Natural killer cell (primary cell): ENCODE results near the gene TNNT3. TPM values are rescaled to one million over a fixed set of nuclear protein-coding genes. Genes with fewer than 3 reads are reported as not detected.

ENCODE experiments used
- ATAC-seq, 3 donors: fragments of 150-1000 bp in 2 of 3; fragments of 200-7000 bp in 1 of 3; cut with Tn5 transposase; 1 replicate in 1 of 3; 2 replicates in 2 of 3; pipeline ENCODE4 v1.10.0; 2021; ENCODE audit warnings: mild to moderate bottlenecking in 2 of 3, moderate library complexity in 2 of 3
- DNase-seq, 2 donors: peaks; one replicate each; pipeline versions ENCODE4 v3.0.0 to v3.0.0-alpha.2; 2013 to 2021; ENCODE audit warnings: mixed read lengths in 1 of 2
- H3K27ac ChIP-seq: one replicate; pipeline ENCODE4 v1.5.1; 2013; ENCODE audit warnings: mild to moderate bottlenecking, low read length
- H3K27me3 ChIP-seq: one replicate; pipeline ENCODE4 v1.6.1; 2013; ENCODE audit warnings: low read length; ENCODE audit not compliant: control insufficient read depth, insufficient read depth
- H3K36me3 ChIP-seq: one replicate; pipeline ENCODE4 v1.6.1; 2013; ENCODE audit warnings: low read length; ENCODE audit not compliant: control insufficient read depth, insufficient read depth
- H3K4me1 ChIP-seq: one replicate; pipeline ENCODE4 v1.6.1; 2013; ENCODE audit warnings: low read length; ENCODE audit not compliant: control insufficient read depth, insufficient read depth
- H3K4me3 ChIP-seq: one replicate; pipeline ENCODE4 v1.5.1; 2013; ENCODE audit warnings: low read length
- H3K9me3 ChIP-seq: one replicate; pipeline ENCODE4 v1.6.1; 2013; ENCODE audit warnings: low read length; ENCODE audit not compliant: control insufficient read depth, insufficient read depth
- H3K27ac Mint-ChIP-seq, 2 donors: one replicate each; pipeline ENCODE4 v1.8.0; 2022; ENCODE audit warnings: mild to moderate bottlenecking in 2 of 2, mixed read lengths in 2 of 2, moderate library complexity in 1 of 2
- H3K27me3 Mint-ChIP-seq, 2 donors: one replicate each; pipeline ENCODE4 v1.8.0; 2022; ENCODE audit warnings: low read depth in 2 of 2, mixed read lengths in 2 of 2
- H3K36me3 Mint-ChIP-seq: one replicate; pipeline ENCODE4 v1.8.0; 2022; ENCODE audit warnings: mixed read lengths
- H3K4me1 Mint-ChIP-seq, 2 donors: one replicate each; pipeline ENCODE4 v1.8.0; 2022; ENCODE audit warnings: mixed read lengths in 2 of 2
- H3K4me3 Mint-ChIP-seq: one replicate; pipeline ENCODE4 v1.8.0; 2022; ENCODE audit warnings: mild to moderate bottlenecking, moderate library complexity, mixed read lengths
- H3K9me3 Mint-ChIP-seq, 2 donors: one replicate each; pipeline ENCODE4 v1.8.0; 2022; ENCODE audit warnings: mixed read lengths in 2 of 2
- CTCF ChIP-seq: fragments of 200-600 bp; IDR thresholded peaks from one replicate; pipeline ENCODE4 v1.8.0; 2022; ENCODE audit warnings: antibody characterized with exemption
- WGBS: methylation state at CpG from one replicate; pipeline ENCODE4 v1.1.7; 2013; ENCODE audit warnings: missing lambda C conversion rate; ENCODE audit not compliant: insufficient coverage; 5-methylcytosine and 5-hydroxymethylcytosine counted together
- intact Hi-C: fragments of 100-400 bp; cut with micrococcal nuclease; formaldehyde crosslinking; loops from one replicate; pipeline ENCODE4 v1.14.2; 2022
- total RNA-seq, 4 donors: library from RNA; stranded (reverse); fragments of 120-200 nt in 1 of 4; gene quantifications; one replicate each; pipeline versions ENCODE4 v1.2.3 to v1.2.4, GENCODE V29; 2013 to 2022

Gene TNNT3
- total RNA-seq, 3 donors from 2014 or later (not counting 1 experiment from before 2014, with no cell fraction given) = 15.8 to 27.9 (median 26.2) TPM

- no peaks in the 10 kb centered on the region for H3K9me3 ChIP-seq
- H3K27me3 Mint-ChIP-seq = no peaks in the 10 kb centered on the region
- H3K27ac Mint-ChIP-seq = peak overlapping the region; percentile 68 to 84
- DNase-seq = peak in 1 of 2 donors; percentile 16
- no peaks in the 10 kb centered on the region for H3K27me3 ChIP-seq
- no peaks in the 10 kb centered on the region for H3K36me3 Mint-ChIP-seq
- no peak overlapping the region for H3K4me3 ChIP-seq
- 86% methylated on average over 32 of the region's 32 CpGs for WGBS
- no peaks in the 10 kb centered on the region for H3K9me3 Mint-ChIP-seq
- no peak for TF ChIP-seq CTCF
- peaks cover 77% of the 10 kb centered on the region for H3K4me1 ChIP-seq
- no peak for ATAC-seq
- peaks cover 37% of the 10 kb centered on the region for H3K36me3 ChIP-seq
- intact Hi-C loops = no loop called here
- H3K4me1 Mint-ChIP-seq = peaks cover 18 to 57% of the 10 kb centered on the region in 2 donors
- H3K27ac ChIP-seq = no peak overlapping the region
- H3K4me3 Mint-ChIP-seq = no peak overlapping the region
Measured at GRCh38 chr11:1879941-1880720, 39.4 kb upstream of the TNNT3 start.

- H3K36me3 ChIP-seq = peaks cover 45% of the 10 kb centered on the region
- H3K4me1 Mint-ChIP-seq = peaks cover 13 to 52% of the 10 kb centered on the region in 2 donors
- peaks cover 69% of the 10 kb centered on the region for H3K4me1 ChIP-seq
- H3K27ac ChIP-seq = no peak overlapping the region
- 78% methylated on average over 9 of the region's 9 CpGs for WGBS
- peak overlapping the region; percentile 53 to 84 for H3K27ac Mint-ChIP-seq
- ATAC-seq (no peak), DNase-seq (peak; percentile 16 to 35)
- H3K9me3 ChIP-seq = no peaks in the 10 kb centered on the region
- H3K27me3 ChIP-seq = no peaks in the 10 kb centered on the region
- TF ChIP-seq CTCF = no peak
- H3K36me3 Mint-ChIP-seq = no peaks in the 10 kb centered on the region
- intact Hi-C loops = no loop called here
- H3K27me3 Mint-ChIP-seq = no peaks in the 10 kb centered on the region
- no peak overlapping the region for H3K4me3 Mint-ChIP-seq
- no peaks in the 10 kb centered on the region for H3K9me3 Mint-ChIP-seq
- H3K4me3 ChIP-seq = no peak overlapping the region
Measured at GRCh38 chr11:1880746-1881441, 38.6 kb upstream of the TNNT3 start.

- H3K36me3 Mint-ChIP-seq = no peaks in the 10 kb centered on the region
- peaks cover 47% of the 10 kb centered on the region for H3K36me3 ChIP-seq
Measured at GRCh38 chr11:1881442-1882264, 37.9 kb upstream of the TNNT3 start.

More at GRCh38 chr11:1881442-1882264, 37.9 kb upstream of the TNNT3 start:
- no peaks in the 10 kb centered on the region for H3K9me3 ChIP-seq
- intact Hi-C loops = loop anchor here (1.0 to 2.0 kb wide), 2 partner anchors 44 to 269 kb away; no protein-coding TSS in a partner anchor
- 56% methylated on average over 43 of the region's 43 CpGs for WGBS
- Mint-ChIP-seq H3K4me3 (no peak overlapping the region), H3K27me3 (no peaks in the 10 kb centered on the region), H3K27ac (peak overlapping the region in 1 of 2 donors; percentile 80), H3K4me1 (peaks cover 13 to 45% of the 10 kb centered on the region in 2 donors), H3K9me3 (no peaks in the 10 kb centered on the region)
- no peaks in the 10 kb centered on the region for H3K27me3 ChIP-seq
- ATAC-seq (peak; percentile 3 to 27 (median 18)), DNase-seq (peak in 1 of 2 donors; percentile 38)
- H3K4me1 ChIP-seq = peaks cover 62% of the 10 kb centered on the region
- no peak overlapping the region for H3K4me3 ChIP-seq
- H3K27ac ChIP-seq = no peak overlapping the region
- no peak for TF ChIP-seq CTCF
